ENCODE data around the gene DLL3.

DLL3 gene

DNA sequence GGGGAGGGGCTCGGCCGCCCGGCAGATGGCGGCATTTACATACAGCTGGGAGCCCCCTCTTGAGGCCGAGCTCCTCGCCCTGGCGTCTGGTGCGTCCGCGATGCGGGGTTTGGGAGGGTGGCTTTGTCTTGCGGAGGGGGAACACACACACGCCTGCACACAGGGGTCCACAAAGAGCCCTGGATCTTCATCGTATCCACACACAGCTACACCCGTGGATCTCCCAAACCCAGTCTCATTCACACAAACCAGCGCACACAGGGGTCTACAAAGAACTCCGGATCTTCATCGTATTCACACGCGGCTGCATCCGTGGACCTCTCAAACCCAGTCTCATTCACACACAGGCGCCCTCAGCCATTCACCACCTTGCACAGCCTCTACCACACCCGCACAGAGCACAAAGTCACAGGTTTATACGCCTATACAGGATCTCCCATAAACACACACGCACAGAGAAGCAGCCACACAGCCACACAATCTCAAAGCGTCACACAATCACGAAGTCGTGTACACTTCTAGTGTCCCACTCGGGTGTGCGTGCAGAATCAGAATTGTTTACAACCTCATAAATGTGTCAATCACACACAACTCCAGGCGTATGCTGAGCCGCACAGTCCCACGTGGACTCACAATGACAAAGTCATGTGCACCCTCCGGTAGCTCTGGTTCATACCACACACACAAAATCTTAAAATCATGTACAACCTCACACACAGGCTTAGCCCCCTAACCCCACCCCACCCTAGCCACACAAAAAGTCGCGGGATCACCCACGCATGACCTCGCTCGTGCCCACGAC is 550 bp upstream of the DLL3 start:
- TF ChIP-seq POLR2A (IDR thresholded peaks at IDR 0.05; ENCODE audit: low read length) (no peak), GATA1 (IDR thresholded peaks at IDR 0.05; ENCODE audit: low read depth, low read length) (no peak)
- peak; percentile 26 to 38 for DNase-seq

DNA sequence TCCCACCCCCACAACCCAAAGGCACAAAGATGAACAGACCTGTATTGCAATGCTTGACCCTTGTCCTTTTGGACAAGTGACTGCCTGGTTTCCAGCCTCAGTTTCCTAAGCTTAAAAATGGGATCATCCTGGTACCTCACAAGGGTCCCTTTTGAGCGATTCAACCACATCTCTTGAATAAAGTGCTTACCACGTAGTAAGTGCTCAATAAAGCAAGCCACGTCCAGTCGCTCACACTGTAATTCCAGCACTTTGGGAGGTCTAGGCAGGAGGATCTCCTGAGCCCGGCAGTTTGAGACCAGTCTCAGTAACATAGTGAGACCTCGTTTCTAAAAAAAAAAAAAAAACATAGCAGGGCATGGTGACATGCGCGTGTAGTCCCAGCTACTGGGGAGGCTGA is 1.2 kb downstream of the DLL3 start:
- DNase-seq = no peak
- no peak for TF ChIP-seq POLR2A (IDR thresholded peaks at IDR 0.05; ENCODE audit: low read length)
- no peak for TF ChIP-seq GATA1 (IDR thresholded peaks at IDR 0.05; ENCODE audit: low read depth, low read length)

GRCh38 chr19:39500543-39500942 is 1.8 kb downstream of the DLL3 start:
- no peak for DNase-seq
- TF ChIP-seq POLR2A (IDR thresholded peaks at IDR 0.05; ENCODE audit: low read length) = no peak
- TF ChIP-seq GATA1 (IDR thresholded peaks at IDR 0.05; ENCODE audit: low read depth, low read length) = no peak

DNA sequence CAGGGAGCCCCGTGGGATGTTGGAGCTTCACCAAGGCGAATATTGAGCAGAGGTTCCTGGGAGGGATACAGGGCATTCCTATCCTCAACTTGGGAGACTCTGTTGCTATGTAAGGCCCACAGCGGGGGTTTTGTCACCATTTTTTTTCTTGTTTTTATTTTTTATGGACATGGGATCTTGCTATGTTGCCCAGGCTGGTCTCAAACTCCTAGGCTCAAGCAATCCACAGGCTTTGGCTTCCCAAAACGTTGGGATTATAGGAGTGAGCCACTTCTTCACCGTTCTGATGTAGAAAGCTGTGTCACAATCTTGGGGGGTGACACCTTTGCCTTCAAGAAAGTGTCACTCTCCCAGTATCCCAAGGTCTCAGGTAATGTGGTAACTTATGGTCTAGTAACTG is 2.6 kb downstream of the DLL3 start:
- TF ChIP-seq GATA1 (IDR thresholded peaks at IDR 0.05; ENCODE audit: low read depth, low read length) (no peak), POLR2A (IDR thresholded peaks at IDR 0.05; ENCODE audit: low read length) (no peak)
- no peak for DNase-seq

DNA sequence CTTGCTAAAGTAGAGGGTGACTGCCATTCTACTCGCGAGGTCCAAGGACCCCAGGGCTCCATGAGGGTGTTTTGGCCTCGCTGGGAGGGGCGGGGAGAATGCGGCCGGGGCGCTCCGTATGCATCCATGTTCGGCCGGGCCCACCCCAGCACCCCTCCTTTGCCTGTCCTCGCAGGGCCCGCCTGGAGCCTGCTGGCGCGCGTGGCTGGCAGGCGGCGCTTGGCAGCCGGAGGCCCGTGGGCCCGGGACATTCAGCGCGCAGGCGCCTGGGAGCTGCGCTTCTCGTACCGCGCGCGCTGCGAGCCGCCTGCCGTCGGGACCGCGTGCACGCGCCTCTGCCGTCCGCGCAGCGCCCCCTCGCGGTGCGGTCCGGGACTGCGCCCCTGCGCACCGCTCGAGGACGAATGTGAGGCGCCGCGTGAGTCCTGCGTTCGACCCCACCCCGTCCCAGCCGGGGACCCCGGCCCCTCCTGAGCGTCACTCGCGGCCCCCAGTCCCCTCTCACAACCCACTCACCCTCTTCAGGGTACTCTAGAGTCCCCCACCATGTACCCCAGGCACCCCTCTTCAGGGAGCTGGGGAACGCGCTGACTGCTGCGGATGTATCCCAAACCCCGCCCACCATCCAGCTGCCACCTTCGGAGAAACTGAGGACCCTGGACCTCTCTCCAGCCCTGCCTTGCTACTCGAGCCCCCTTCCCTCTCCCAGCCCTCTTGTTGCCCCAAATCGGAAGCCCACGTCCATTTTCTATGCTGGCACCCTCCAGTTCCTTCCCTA is 4.1 kb downstream of the DLL3 start:
- DNase-seq = peak; percentile 90 to 93
- TF ChIP-seq GATA1 (IDR thresholded peaks at IDR 0.05; ENCODE audit: low read depth, low read length) = no peak
- no peak for TF ChIP-seq POLR2A (IDR thresholded peaks at IDR 0.05; ENCODE audit: low read length)

GRCh38 chr19:39506598-39506943 is 7.8 kb downstream of the DLL3 start:
- TF ChIP-seq GATA1 (IDR thresholded peaks at IDR 0.05; ENCODE audit: low read depth, low read length) = no peak
- no peak for TF ChIP-seq POLR2A (IDR thresholded peaks at IDR 0.05; ENCODE audit: low read length)
- DNase-seq = no peak

GRCh38 chr19:39506944-39507714 is 8.4 kb downstream of the DLL3 start:
- peak; percentile 53 to 70 for DNase-seq
- no peak for TF ChIP-seq POLR2A (IDR thresholded peaks at IDR 0.05; ENCODE audit: low read length)
- TF ChIP-seq GATA1 (IDR thresholded peaks at IDR 0.05; ENCODE audit: low read depth, low read length) = no peak

GRCh38 chr19:39507715-39508364 is 9.1 kb downstream of the DLL3 start:
- no peak for DNase-seq
- TF ChIP-seq GATA1 (IDR thresholded peaks at IDR 0.05; ENCODE audit: low read depth, low read length) (no peak), POLR2A (IDR thresholded peaks at IDR 0.05; ENCODE audit: low read length) (no peak)

GRCh38 chr19:39508629-39509028 is 9.9 kb downstream of the DLL3 start:
- TF ChIP-seq GATA1 (IDR thresholded peaks at IDR 0.05; ENCODE audit: low read depth, low read length) (no peak), POLR2A (IDR thresholded peaks at IDR 0.05; ENCODE audit: low read length) (no peak)
- no peak for DNase-seq

GRCh38 chr19:39509233-39509632 is 10.5 kb downstream of the DLL3 start:
- TF ChIP-seq POLR2A (IDR thresholded peaks at IDR 0.05; ENCODE audit: low read length) (no peak), GATA1 (IDR thresholded peaks at IDR 0.05; ENCODE audit: low read depth, low read length) (no peak)
- no peak for DNase-seq

- no peak for DNase-seq
- TF ChIP-seq POLR2A (IDR thresholded peaks at IDR 0.05; ENCODE audit: low read length) (no peak), GATA1 (IDR thresholded peaks at IDR 0.05; ENCODE audit: low read depth, low read length) (no peak)
Observed at GRCh38 chr19:39512988-39513387, 14.2 kb downstream of the DLL3 start.

DNA sequence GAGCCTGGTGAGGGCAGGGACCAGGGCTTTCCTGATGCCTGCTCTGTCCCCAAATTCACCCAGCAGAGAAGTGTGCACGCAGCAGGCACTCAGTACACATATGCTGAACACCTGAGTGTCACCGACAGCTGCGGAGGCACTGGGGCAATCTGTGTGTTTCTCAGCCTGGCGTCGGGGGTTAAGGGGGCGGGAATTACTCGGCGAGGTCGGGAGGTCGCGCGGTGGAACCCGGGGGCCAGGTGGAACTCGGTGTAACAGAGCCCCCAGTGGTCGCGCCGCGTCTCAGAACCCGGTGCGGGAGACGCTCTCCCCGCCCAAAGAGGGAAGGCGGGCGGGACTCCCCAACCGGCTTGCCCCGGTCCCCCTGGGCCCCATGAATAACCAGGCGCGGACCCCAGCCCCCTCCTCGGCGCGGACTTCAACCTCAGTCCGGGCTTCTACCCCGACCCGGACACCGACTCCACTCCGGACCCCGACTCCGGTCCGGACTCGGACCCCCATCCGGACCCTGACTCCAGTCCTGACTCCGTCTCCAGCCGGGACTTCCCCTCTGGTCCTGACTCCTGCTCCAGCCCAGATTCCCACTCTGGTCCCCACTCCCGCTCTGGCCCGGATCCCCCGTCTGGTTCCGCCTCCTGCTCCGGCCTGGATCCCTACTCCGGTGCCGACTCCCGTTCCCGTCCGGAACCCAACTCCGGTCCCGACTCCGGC is 16.2 kb downstream of the DLL3 start, which contains the start of gene SELENOV:
Gene SELENOV (plus strand): TSS at position 300 of the 711 bp plus-strand sequence. CDS start 74 bp downstream, at position 374.
- no peak for DNase-seq

More for the DNA sequence above, 16.2 kb downstream of the DLL3 start, which contains the start of gene SELENOV:
- TF ChIP-seq POLR2A (IDR thresholded peaks at IDR 0.05; ENCODE audit: low read length) (no peak), GATA1 (IDR thresholded peaks at IDR 0.05; ENCODE audit: low read depth, low read length) (no peak)

Data from erythroblast (primary cell).